CD4-positive, alpha-beta T cell treated with Interleukin-12 subunit alpha and Interleukin-12 subunit beta, for 1 hour (primary cell): ENCODE results near the gene PTRH2.
"Not testable (repeated sequence)": the region's sequence is repeated elsewhere in the genome, so short reads cannot be mapped to it uniquely, and the experiment has no call there.

Source experiments
- DNase-seq: peaks from one replicate; pipeline ENCODE4 v3.0.0-alpha.2; 2020

PTRH2 gene

GRCh38 chr17:59666235-59666634, 41.0 kb downstream of the PTRH2 start:
- no peak for DNase-seq

GRCh38 chr17:59656624-59657023, 50.6 kb downstream of the PTRH2 start:
- DNase-seq = not testable (repeated sequence)

- DNase-seq = no peak
Measured at GRCh38 chr17:59652119-59652518, 55.1 kb downstream of the PTRH2 start.

- peak; percentile 16 for DNase-seq
Measured at GRCh38 chr17:59651346-59651745, 55.9 kb downstream of the PTRH2 start.

- no peak for DNase-seq
Measured at GRCh38 chr17:59650642-59651041, 56.6 kb downstream of the PTRH2 start.

- no peak for DNase-seq
Measured at GRCh38 chr17:59649886-59650285, 57.3 kb downstream of the PTRH2 start.
